Mesothelial cell of epicardium (in vitro differentiated cells): ENCODE results near the gene MAP7. TPM values are rescaled to one million over a fixed set of nuclear protein-coding genes. Genes with fewer than 3 reads are reported as not detected.

ENCODE experiments used
- DNase-seq, 2 experiments: peaks; one replicate each; pipeline ENCODE4 v3.0.0; 2021; ENCODE audit warnings: low spot score in 2 of 2; ENCODE audit not compliant: unreplicated experiment in 2 of 2
- H3K27ac Mint-ChIP-seq: 2 replicates; pipeline ENCODE4 v1.8.0; 2021; ENCODE audit warnings: mixed read lengths
- H3K27me3 Mint-ChIP-seq: 2 replicates; pipeline ENCODE4 v1.8.0; 2021; ENCODE audit warnings: low read depth, mixed read lengths
- H3K36me3 Mint-ChIP-seq: 2 replicates; pipeline ENCODE4 v1.8.0; 2021; ENCODE audit warnings: mixed read lengths
- H3K4me1 Mint-ChIP-seq: 2 replicates; pipeline ENCODE4 v1.8.0; 2021; ENCODE audit warnings: mixed read lengths
- H3K4me3 Mint-ChIP-seq: 2 replicates; pipeline ENCODE4 v1.8.0; 2021; ENCODE audit warnings: mild to moderate bottlenecking, moderate library complexity, mixed read lengths
- H3K9me3 Mint-ChIP-seq: 2 replicates; pipeline ENCODE4 v1.8.0; 2021; ENCODE audit warnings: mixed read lengths
- total RNA-seq: library from RNA; stranded (reverse); gene quantifications from 3 replicates; pipeline ENCODE4 v1.2.1, GENCODE V29; 2021
- TF ChIP-seq, protein P1 (sequence below): fragments of 200-600 bp; sonication (generic); IDR thresholded peaks from one replicate; pipeline ENCODE4 v1.5.0; 2021; ENCODE audit warnings: antibody characterized with exemption; ENCODE audit not compliant: unreplicated experiment

Gene MAP7
- total RNA-seq, 1 donor from 2014 or later: 15.1 TPM

DNA sequence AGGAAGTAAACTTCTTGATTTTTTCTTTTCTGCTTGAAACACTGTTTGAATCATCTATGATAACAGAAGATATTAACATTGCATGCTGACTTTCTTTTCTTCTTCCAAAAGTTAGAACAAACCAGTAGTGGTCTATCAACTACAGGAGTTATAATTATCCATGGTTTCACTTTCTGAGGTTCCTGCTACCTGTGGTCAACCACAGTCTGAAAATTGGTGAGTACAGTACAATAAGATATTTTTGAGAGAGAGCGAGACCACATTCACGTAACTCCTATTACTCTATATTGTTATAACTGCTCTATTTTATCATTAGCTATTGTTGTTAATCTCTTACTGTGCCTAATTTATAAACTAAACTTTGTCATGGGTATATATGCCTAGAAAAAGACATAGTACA, 86.1 kb downstream of the MAP7 start:
- Mint-ChIP-seq H3K27me3 (no peaks in the 10 kb centered on the region), H3K4me1 (peaks cover 3% of the 10 kb centered on the region), H3K27ac (no peak overlapping the region), H3K4me3 (no peak overlapping the region), H3K36me3 (no peaks in the 10 kb centered on the region), H3K9me3 (no peaks in the 10 kb centered on the region)
- DNase-seq: no peak
- TF ChIP-seq, protein P1, sequence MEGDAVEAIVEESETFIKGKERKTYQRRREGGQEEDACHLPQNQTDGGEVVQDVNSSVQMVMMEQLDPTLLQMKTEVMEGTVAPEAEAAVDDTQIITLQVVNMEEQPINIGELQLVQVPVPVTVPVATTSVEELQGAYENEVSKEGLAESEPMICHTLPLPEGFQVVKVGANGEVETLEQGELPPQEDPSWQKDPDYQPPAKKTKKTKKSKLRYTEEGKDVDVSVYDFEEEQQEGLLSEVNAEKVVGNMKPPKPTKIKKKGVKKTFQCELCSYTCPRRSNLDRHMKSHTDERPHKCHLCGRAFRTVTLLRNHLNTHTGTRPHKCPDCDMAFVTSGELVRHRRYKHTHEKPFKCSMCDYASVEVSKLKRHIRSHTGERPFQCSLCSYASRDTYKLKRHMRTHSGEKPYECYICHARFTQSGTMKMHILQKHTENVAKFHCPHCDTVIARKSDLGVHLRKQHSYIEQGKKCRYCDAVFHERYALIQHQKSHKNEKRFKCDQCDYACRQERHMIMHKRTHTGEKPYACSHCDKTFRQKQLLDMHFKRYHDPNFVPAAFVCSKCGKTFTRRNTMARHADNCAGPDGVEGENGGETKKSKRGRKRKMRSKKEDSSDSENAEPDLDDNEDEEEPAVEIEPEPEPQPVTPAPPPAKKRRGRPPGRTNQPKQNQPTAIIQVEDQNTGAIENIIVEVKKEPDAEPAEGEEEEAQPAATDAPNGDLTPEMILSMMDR: no peak

- Mint-ChIP-seq H3K27ac (no peak overlapping the region), H3K4me3 (no peak overlapping the region), H3K36me3 (no peaks in the 10 kb centered on the region), H3K27me3 (no peaks in the 10 kb centered on the region), H3K4me1 (peaks cover 3% of the 10 kb centered on the region), H3K9me3 (peaks cover 2% of the 10 kb centered on the region)
- TF ChIP-seq, protein P1: no peak
- DNase-seq: no peak
These were observed 86.5 kb downstream of the MAP7 start for GRCh38 chr6:136463743-136464142.

DNA sequence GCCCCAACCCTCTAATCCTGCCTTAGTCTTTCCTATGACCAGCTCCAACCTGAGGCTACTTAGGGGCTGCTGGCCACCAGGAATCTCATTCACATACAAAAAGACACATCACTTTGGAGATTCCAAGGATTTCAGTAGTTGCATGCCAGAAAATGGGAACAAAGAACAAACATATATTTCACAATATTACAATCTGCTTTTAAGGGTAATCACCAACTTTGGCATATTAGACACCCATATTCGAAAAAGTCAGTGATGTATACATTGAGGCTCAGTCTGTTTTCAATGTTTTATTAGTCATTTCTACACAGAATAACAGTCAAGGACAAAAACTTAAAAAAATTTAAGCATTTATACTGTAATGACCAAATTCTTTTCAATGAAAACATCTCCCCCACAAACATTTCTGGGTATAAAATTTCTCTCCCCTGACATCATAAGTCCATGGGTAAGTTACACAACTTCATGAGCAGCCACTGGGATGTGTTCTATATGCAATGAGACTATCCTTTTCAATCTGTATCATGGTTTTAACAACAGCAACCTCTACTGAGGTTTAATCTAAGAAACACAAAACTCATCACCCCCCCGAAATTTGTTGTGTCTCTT, 103.5 kb downstream of the MAP7 start:
- no peak for DNase-seq
- H3K27me3 Mint-ChIP-seq: no peaks in the 10 kb centered on the region
- TF ChIP-seq, protein P1: no peak
- peaks cover 9% of the 10 kb centered on the region for H3K9me3 Mint-ChIP-seq
- H3K4me3 Mint-ChIP-seq: no peak overlapping the region
- peaks cover 5% of the 10 kb centered on the region for H3K4me1 Mint-ChIP-seq
- H3K36me3 Mint-ChIP-seq: peaks cover 5% of the 10 kb centered on the region
- no peak overlapping the region for H3K27ac Mint-ChIP-seq

- Mint-ChIP-seq H3K4me1 (peaks cover 5% of the 10 kb centered on the region), H3K4me3 (no peak overlapping the region), H3K27ac (no peak overlapping the region), H3K36me3 (peaks cover under 1% of the 10 kb centered on the region), H3K27me3 (no peaks in the 10 kb centered on the region), H3K9me3 (peaks cover 3% of the 10 kb centered on the region)
- TF ChIP-seq, protein P1: no peak
- no peak for DNase-seq
These were observed 104.1 kb downstream of the MAP7 start for GRCh38 chr6:136446145-136446544.

GRCh38 chr6:136445063-136445462, 105.2 kb downstream of the MAP7 start:
- peaks cover 8% of the 10 kb centered on the region for H3K4me1 Mint-ChIP-seq
- no peaks in the 10 kb centered on the region for H3K9me3 Mint-ChIP-seq
- H3K36me3 Mint-ChIP-seq: no peaks in the 10 kb centered on the region
- H3K4me3 Mint-ChIP-seq: no peak overlapping the region
- no peaks in the 10 kb centered on the region for H3K27me3 Mint-ChIP-seq
- TF ChIP-seq, protein P1: no peak
- no peak for DNase-seq
- H3K27ac Mint-ChIP-seq: no peak overlapping the region

GRCh38 chr6:136440203-136440602, 110.0 kb downstream of the MAP7 start:
- H3K9me3 Mint-ChIP-seq: no peaks in the 10 kb centered on the region
- no peaks in the 10 kb centered on the region for H3K27me3 Mint-ChIP-seq
- H3K4me3 Mint-ChIP-seq: no peak overlapping the region
- TF ChIP-seq, protein P1: no peak
- DNase-seq: no peak
- H3K4me1 Mint-ChIP-seq: peaks cover 10% of the 10 kb centered on the region
- no peaks in the 10 kb centered on the region for H3K36me3 Mint-ChIP-seq
- H3K27ac Mint-ChIP-seq: no peak overlapping the region
